CD14-positive monocyte (primary cell): ENCODE measurements around the gene CTNNA3. TPM values are rescaled to one million over a fixed set of nuclear protein-coding genes. Genes with fewer than 3 reads are reported as not detected.

Experiments
- DNase-seq, 3 donors: peaks; one replicate each; pipeline ENCODE4 v3.0.0-alpha.2; 2011 to 2022
- H2AFZ ChIP-seq: 2 replicates; pipeline ENCODE4 v1.6.0; 2012; ENCODE audit warnings: mild to moderate bottlenecking, low read depth, low read length, inconsistent platforms; ENCODE audit not compliant: insufficient read depth, poor library complexity, severe bottlenecking
- H3K27ac ChIP-seq, 2 donors: 1 replicate in 1 of 2; 2 replicates in 1 of 2; pipeline ENCODE4 v1.5.1; 2012 to 2013; ENCODE audit warnings: low read length in 2 of 2, control low read depth in 1 of 2, inconsistent platforms in 1 of 2, low read depth in 1 of 2, mild to moderate bottlenecking in 1 of 2
- H3K27me3 ChIP-seq, 2 donors: one replicate each; pipeline versions ENCODE4 v1.6.0 to v1.6.1; 2011 to 2013; ENCODE audit warnings: low read length in 2 of 2; ENCODE audit not compliant: control insufficient read depth in 2 of 2, insufficient read depth in 2 of 2
- H3K36me3 ChIP-seq, 2 donors: replicated peaks in 1 of 2; 1 replicate in 1 of 2; 2 replicates in 1 of 2; pipeline versions ENCODE4 v1.5.1 to v1.6.1; 2012 to 2013; ENCODE audit warnings: low read length in 2 of 2, control low read depth in 1 of 2, inconsistent platforms in 1 of 2, mild to moderate bottlenecking in 1 of 2; ENCODE audit not compliant: insufficient read depth in 2 of 2, control insufficient read depth in 1 of 2
- H3K4me1 ChIP-seq, 2 donors: 1 replicate in 1 of 2; 2 replicates in 1 of 2; pipeline versions ENCODE4 v1.5.1 to v1.6.1; 2012 to 2013; ENCODE audit warnings: low read length in 2 of 2, control low read depth in 1 of 2, inconsistent platforms in 1 of 2, mild to moderate bottlenecking in 1 of 2, moderate library complexity in 1 of 2; ENCODE audit not compliant: insufficient read depth in 2 of 2, control insufficient read depth in 1 of 2
- H3K4me2 ChIP-seq: replicated peaks from 2 replicates; pipeline ENCODE3; 2012; ENCODE audit warnings: low read length, moderate library complexity, mild to moderate bottlenecking; ENCODE audit not compliant: poor library complexity, severe bottlenecking; ENCODE audit errors: extremely low read depth
- H3K4me3 ChIP-seq, 3 experiments: fragments of 200-600 bp in 1 of 3; sonication (generic) in 1 of 3; replicated peaks in 1 of 3; 1 replicate in 2 of 3; 2 replicates in 1 of 3; pipeline ENCODE4 v1.5.1; 2011 to 2013; ENCODE audit warnings: low read length in 3 of 3, mild to moderate bottlenecking in 3 of 3, control low read depth in 2 of 3, low read depth in 2 of 3, inconsistent platforms in 1 of 3, moderate library complexity in 1 of 3
- H3K79me2 ChIP-seq: 2 replicates; pipeline ENCODE4 v1.6.0; 2012; ENCODE audit warnings: mild to moderate bottlenecking, control low read depth, inconsistent platforms, low read length, moderate library complexity; ENCODE audit not compliant: insufficient read depth
- H3K9ac ChIP-seq: 2 replicates; pipeline ENCODE4 v1.6.0; 2017; ENCODE audit warnings: low read length, mild to moderate bottlenecking; ENCODE audit not compliant: insufficient read depth, poor library complexity, severe bottlenecking
- H3K9me3 ChIP-seq, 2 donors: replicated peaks in 1 of 2; 1 replicate in 1 of 2; 2 replicates in 1 of 2; pipeline versions ENCODE4 v1.5.1 to v1.6.1; 2012 to 2013; ENCODE audit warnings: low read length in 2 of 2, control low read depth in 1 of 2; ENCODE audit not compliant: control insufficient read depth in 1 of 2, insufficient read depth in 1 of 2
- H4K20me1 ChIP-seq: 2 replicates; pipeline ENCODE4 v1.6.0; 2012; ENCODE audit warnings: mild to moderate bottlenecking, low read length, control low read depth, moderate library complexity; ENCODE audit not compliant: insufficient read depth
- H3K27ac Mint-ChIP-seq, 7 donors: one replicate each; pipeline ENCODE4 v1.8.0; 2020; ENCODE audit warnings: mild to moderate bottlenecking in 7 of 7, mixed read lengths in 7 of 7, moderate library complexity in 6 of 7, inconsistent platforms in 2 of 7
- H3K27me3 Mint-ChIP-seq, 3 donors: one replicate each; pipeline ENCODE4 v1.8.0; 2021 to 2022; ENCODE audit warnings: low read depth in 3 of 3, mild to moderate bottlenecking in 3 of 3, mixed read lengths in 3 of 3, moderate library complexity in 3 of 3, inconsistent platforms in 1 of 3
- H3K36me3 Mint-ChIP-seq, 2 donors: one replicate each; pipeline ENCODE4 v1.8.0; 2020; ENCODE audit warnings: mixed read lengths in 2 of 2, inconsistent platforms in 1 of 2, mild to moderate bottlenecking in 1 of 2
- H3K4me1 Mint-ChIP-seq: one replicate; pipeline ENCODE4 v1.8.0; 2020; ENCODE audit warnings: mild to moderate bottlenecking, mixed read lengths
- H3K4me3 Mint-ChIP-seq, 2 donors: one replicate each; pipeline ENCODE4 v1.8.0; 2020; ENCODE audit warnings: mild to moderate bottlenecking in 2 of 2, mixed read lengths in 2 of 2, moderate library complexity in 1 of 2
- H3K9me3 Mint-ChIP-seq, 7 donors: one replicate each; pipeline ENCODE4 v1.8.0; 2020 to 2022; ENCODE audit warnings: mixed read lengths in 7 of 7, mild to moderate bottlenecking in 6 of 7, moderate library complexity in 6 of 7, inconsistent platforms in 2 of 7
- WGBS: methylation state at CpG from one replicate; pipeline ENCODE4 v1.1.5; 2013; ENCODE audit warnings: missing lambda C conversion rate; ENCODE audit not compliant: insufficient coverage; 5-methylcytosine and 5-hydroxymethylcytosine counted together
- intact Hi-C, 2 donors: fragments of 100-400 bp; cut with micrococcal nuclease; formaldehyde crosslinking; loops; one replicate each; pipeline versions ENCODE4 v1.15.0 to v1.15.1; 2023
- polyA plus RNA-seq, 3 donors: library from polyadenylated mRNA; depleted of rRNA in 1 of 3; unstranded in 2 of 3; stranded (reverse) in 1 of 3; fragments of 300-500 nt in 2 of 3; fragments of >200 nt in 1 of 3; fragmentation: Illumina TruSeq in 2 of 3; gene quantifications; 1 replicate in 2 of 3; 2 replicates in 1 of 3; pipeline ENCODE4 v1.2.3, GENCODE V29; 2012 to 2021
- TF ChIP-seq, protein P1 (sequence below): fragments of 200-600 bp; IDR thresholded peaks from one replicate; pipeline ENCODE4 v1.8.0; 2022; ENCODE audit warnings: antibody characterized with exemption, mild to moderate bottlenecking

CTNNA3 gene
- polyA plus RNA-seq, 3 donors, result not detected

DNA sequence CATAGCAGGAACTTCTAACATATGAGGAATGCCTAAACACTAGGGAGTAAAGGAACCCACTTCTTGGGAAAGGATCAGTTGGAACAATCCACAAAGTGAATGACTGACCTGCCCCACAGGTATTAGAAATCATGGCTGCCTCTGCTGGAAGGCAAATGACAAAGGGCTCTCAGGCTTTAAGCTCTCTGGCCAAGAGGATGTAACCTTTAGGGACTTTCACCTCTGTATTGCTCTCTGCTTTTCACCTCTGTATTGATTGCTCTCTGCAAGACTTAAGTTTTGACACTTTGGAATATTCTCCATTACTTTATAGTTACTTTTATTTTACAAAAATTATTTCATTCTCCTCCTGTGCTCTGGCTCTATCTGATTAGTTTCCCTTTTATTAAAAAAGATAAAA, 522.2 kb downstream of the CTNNA3 start:
- no peak overlapping the region for H2AFZ ChIP-seq
- no peaks in the 10 kb centered on the region for H3K36me3 ChIP-seq
- no peaks in the 10 kb centered on the region for H3K4me1 ChIP-seq
- H4K20me1 ChIP-seq, result no peaks in the 10 kb centered on the region
- Mint-ChIP-seq H3K9me3 (peaks cover 0 to 7% (median 2%) of the 10 kb centered on the region in 7 donors), H3K27me3 (peaks cover 0 to 2% (median 0%) of the 10 kb centered on the region in 3 donors), H3K4me3 (no peak overlapping the region), H3K27ac (no peak overlapping the region), H3K36me3 (no peaks in the 10 kb centered on the region), H3K4me1 (no peaks in the 10 kb centered on the region)
- TF ChIP-seq, protein P1, sequence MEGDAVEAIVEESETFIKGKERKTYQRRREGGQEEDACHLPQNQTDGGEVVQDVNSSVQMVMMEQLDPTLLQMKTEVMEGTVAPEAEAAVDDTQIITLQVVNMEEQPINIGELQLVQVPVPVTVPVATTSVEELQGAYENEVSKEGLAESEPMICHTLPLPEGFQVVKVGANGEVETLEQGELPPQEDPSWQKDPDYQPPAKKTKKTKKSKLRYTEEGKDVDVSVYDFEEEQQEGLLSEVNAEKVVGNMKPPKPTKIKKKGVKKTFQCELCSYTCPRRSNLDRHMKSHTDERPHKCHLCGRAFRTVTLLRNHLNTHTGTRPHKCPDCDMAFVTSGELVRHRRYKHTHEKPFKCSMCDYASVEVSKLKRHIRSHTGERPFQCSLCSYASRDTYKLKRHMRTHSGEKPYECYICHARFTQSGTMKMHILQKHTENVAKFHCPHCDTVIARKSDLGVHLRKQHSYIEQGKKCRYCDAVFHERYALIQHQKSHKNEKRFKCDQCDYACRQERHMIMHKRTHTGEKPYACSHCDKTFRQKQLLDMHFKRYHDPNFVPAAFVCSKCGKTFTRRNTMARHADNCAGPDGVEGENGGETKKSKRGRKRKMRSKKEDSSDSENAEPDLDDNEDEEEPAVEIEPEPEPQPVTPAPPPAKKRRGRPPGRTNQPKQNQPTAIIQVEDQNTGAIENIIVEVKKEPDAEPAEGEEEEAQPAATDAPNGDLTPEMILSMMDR, result no peak
- no peaks in the 10 kb centered on the region for H3K79me2 ChIP-seq
- no peak overlapping the region for H3K27ac ChIP-seq
- H3K9ac ChIP-seq, result no peak overlapping the region
- intact Hi-C loops, result no loop called here
- H3K27me3 ChIP-seq, result no peaks in the 10 kb centered on the region
- H3K4me2 ChIP-seq, result no peak overlapping the region
- no peak for DNase-seq
- H3K4me3 ChIP-seq, result no peak overlapping the region
- no peaks in the 10 kb centered on the region for H3K9me3 ChIP-seq

DNA sequence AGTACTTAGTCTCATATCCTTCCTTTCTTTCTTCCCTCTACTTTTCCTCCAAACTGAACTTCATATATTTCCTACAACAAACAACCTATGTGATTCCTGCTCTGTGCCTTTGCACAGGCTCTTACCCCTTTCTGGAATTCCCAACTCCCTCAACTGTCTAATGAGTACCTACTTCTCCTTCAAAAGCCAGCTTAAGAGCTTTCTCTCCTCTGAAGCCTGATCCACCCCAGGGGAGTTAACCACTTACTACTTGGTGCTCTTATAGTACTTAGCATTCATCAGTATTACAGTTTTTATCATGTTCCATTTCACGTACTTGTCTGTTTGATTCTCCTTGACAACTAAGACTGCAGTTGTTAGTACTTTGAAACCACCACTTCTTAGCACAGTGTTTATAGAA, 524.0 kb downstream of the CTNNA3 start:
- peaks cover 0 to 2% (median 0%) of the 10 kb centered on the region in 3 donors for H3K27me3 Mint-ChIP-seq
- Histone ChIP-seq H3K4me2 (no peak overlapping the region), H3K9me3 (peaks cover 4 to 6% of the 10 kb centered on the region in 2 donors), H3K27me3 (no peaks in the 10 kb centered on the region), H3K4me3 (no peak overlapping the region), H2AFZ (no peak overlapping the region), H3K27ac (no peak overlapping the region), H3K4me1 (no peaks in the 10 kb centered on the region), H3K9ac (no peak overlapping the region), H4K20me1 (no peaks in the 10 kb centered on the region), H3K79me2 (no peaks in the 10 kb centered on the region), H3K36me3 (no peaks in the 10 kb centered on the region)
- H3K36me3 Mint-ChIP-seq, result no peaks in the 10 kb centered on the region
- H3K4me1 Mint-ChIP-seq, result no peaks in the 10 kb centered on the region
- H3K27ac Mint-ChIP-seq, result no peak overlapping the region
- intact Hi-C loops, result no loop called here
- H3K9me3 Mint-ChIP-seq, result peaks cover 2 to 20% (median 9%) of the 10 kb centered on the region in 7 donors
- no peak overlapping the region for H3K4me3 Mint-ChIP-seq
- TF ChIP-seq, protein P1, result no peak
- WGBS, result no CpG with 5 or more reads among the region's 1 CpG
- no peak for DNase-seq
